ENCODE data around the gene SHROOM2. TPM values are rescaled to one million over a fixed set of nuclear protein-coding genes. Genes with fewer than 3 reads are reported as not detected.
"Not testable (repeated sequence)": the region's sequence is repeated elsewhere in the genome, so short reads cannot be mapped to it uniquely, and the experiment has no call there.

Gene SHROOM2
- total RNA-seq, 1 donor from 2014 or later = 2.6 TPM

DNA sequence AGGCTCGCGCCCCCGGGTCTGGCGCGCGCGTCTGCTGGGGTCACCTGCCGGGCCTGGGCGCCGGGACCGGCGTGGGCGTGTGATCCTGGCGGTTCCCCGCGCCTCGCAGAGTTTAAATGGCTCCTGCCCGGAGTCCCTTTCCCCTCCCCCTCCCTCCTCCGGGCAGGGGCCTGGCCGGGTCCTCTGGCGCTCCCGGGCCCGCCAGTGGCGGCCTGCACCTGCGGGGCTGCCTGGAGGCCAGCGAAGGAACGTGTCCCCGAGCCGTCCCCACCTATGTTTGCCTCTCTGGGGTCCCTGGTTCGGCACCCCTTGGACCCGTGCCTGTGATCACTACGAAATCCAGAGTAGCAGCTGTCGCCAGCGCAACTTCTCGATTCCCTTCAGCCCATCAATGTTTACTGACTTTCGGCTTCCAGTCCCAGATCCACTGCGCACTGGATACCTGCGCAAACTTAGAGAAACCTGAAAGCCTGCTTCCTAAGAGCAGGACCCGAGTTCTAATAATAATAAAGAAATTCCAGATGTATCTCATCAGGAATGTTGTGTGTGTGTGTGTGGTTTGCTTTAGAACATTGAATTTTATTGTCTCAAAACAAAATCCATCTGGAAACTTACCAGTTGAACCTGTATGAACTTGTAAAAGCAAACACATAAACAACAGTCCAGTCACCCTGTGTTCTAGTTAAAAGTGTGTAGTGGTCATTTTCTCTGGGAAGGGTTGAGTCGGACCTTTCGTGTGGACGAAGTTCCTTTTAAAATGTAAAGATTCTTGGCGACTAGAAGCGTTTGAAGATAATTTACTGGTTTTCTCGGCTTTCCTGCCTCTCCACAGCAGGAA, 788 bp downstream of the SHROOM2 start:
- no peak for DNase-seq

DNA sequence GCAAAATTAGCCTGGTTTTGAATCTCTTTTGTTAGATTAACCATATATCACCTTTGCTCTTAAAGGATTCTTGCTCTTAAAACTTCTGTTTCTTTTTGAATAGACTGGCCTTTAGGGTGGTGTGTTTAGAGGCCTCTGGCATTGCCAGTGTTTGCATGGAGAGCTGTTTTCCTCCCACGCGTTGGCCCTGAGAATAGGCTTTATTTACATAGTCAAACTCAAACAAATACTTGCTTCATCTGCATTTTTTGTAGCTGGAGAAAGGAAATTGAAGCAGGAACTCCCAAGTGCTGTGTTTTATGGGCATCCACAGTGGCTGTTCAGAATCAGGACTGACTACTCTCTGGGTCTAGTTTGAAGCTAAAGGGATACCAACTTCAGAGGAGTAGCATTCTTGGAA, 2.7 kb downstream of the SHROOM2 start:
- DNase-seq = no peak

DNA sequence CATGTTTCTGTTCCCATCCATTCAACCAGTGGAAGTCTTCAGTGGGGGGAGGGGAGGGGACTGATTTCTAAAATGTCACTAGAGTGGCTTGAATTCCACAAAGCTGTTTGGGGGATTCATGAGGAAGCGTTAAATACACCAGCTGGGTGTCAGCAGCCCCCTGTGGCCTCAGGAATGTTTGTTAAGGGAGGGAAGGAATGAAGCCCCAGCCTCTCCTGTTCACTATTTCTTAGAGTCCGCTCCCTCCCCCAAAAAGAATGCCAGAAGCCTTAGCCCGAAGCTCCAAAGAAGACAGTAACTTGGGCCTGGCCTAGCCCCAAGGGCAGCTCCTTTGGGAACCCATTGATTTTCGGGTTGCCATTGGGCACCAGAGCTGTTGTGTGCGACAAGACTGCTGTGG, 3.3 kb downstream of the SHROOM2 start:
- no peak for DNase-seq

- DNase-seq = no peak
These were observed 4.6 kb downstream of the SHROOM2 start for GRCh38 chrX:9790866-9791265.

DNA sequence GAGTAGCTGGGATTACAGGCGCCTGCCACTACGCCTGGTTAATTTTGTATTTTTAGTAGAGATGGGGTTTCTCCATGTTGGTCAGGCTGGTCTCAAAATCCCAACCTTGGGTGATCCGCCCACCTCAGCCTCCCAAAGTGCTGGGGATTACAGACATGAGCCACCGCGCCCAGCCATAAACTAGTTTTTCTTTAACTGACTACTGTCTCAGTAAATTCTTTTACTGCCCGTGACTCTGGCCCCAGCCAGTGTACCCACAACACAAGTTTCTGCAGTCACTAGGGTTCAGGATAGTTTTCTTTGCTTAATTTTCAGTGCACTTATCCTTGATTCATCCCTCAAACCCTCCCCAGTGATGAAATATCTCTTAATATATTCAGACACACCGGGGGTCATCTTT, 8.3 kb downstream of the SHROOM2 start:
- DNase-seq = no peak

- no peak for DNase-seq
These were observed 11.4 kb downstream of the SHROOM2 start for GRCh38 chrX:9797384-9798360.

- no peak for DNase-seq
These were observed 16.5 kb downstream of the SHROOM2 start for GRCh38 chrX:9802737-9803136.

GRCh38 chrX:9804444-9804843, 18.2 kb downstream of the SHROOM2 start:
- DNase-seq = no peak

GRCh38 chrX:9805956-9806355, 19.7 kb downstream of the SHROOM2 start:
- DNase-seq = no peak

- DNase-seq = no peak
These were observed 21.3 kb downstream of the SHROOM2 start for GRCh38 chrX:9807355-9808182.

DNA sequence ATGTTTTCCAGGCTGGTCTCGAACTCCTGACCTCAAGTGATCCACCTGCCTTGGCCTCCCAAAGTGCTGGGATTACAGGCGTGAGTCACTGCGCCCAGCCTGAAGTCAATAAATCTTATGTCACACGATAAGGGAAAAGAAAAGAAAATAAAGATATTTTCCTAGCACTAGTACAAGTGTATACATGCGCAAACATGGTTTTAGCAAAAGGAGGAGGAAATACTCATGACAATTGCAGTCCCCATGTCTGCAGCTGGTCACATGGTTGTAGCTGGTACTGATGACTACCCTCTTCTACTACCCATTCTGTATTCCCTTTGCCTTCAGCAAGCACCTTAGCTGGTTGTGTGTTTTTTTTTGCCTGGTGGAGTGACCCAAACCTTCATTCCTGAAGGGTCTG, 23.6 kb downstream of the SHROOM2 start:
- DNase-seq = not testable (repeated sequence)

- not testable (repeated sequence) for DNase-seq
These were observed 24.9 kb downstream of the SHROOM2 start for GRCh38 chrX:9811086-9811485.

GRCh38 chrX:9816084-9816700, 30.0 kb downstream of the SHROOM2 start:
- DNase-seq = no peak

DNA sequence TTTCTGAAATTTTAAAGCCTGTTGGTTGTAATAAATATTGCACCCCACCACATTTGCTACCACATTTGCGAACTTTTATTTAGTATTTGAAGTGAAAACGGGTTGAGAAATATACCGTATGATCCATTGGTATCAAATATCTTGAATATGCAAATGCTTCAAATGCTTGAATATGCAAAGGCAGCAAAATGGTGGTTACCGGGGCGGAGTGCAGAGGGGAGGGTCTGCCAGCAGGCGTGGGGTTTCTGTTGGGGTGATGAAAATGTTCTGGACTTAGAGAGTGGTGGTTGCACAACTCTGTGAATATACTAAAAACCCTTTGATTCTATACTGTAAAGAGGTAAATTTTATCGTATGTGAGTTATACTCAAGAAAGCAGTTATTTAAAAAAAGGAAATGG, 35.3 kb downstream of the SHROOM2 start:
- DNase-seq = no peak

GRCh38 chrX:9824554-9824953, 38.3 kb downstream of the SHROOM2 start:
- no peak for DNase-seq

DNA sequence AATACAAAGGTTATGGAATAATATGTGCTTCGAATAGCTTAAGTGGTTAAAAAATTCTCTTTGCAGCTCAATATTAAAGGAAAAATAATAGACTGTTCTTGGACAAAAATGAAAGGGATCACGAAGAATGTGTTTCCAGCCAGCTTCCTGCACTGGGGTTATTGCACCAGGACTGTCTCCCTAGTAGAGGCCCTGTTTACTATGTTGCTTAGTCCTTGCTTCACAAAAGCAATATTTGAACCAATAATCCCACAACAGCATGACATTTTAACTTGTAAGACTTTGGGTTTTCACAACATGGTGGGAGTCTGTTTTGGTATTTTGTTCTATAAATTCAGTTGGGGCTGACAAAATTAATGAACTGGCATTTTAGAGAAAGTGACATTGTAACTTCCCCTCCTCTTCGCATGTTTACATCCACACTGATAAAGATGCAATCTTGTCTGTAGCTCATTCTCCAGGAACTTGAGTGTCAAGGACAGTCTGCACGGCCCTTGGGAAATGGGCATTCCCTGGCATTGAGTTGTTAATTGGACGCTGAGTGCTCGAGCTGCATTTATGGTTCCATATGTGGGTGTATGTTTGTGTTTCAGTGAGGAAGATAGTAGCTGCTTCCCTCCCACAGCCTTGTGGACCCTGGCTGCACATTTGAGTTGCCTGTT, 39.0 kb downstream of the SHROOM2 start:
- no peak for DNase-seq

DNA sequence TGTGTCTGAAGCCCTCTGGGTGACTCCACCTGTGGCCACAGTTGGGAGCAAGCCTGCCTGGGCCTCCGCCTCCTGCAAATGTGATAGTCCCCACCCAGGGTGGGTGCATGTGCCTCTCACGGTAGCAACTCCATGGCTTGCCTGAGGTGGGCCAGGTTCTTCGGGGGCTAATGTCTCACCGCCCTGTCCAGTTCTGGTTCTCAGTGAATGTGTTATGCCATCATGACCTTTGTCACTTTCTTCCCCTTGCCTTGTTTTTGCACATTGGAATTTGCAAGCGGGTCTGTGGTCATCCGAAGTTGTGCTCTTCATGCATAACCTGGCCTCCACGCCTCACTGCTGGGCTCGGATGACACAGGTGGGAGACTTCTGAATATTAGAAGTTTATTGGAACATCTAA, 39.7 kb downstream of the SHROOM2 start:
- no peak for DNase-seq

- DNase-seq = no peak
These were observed 43.4 kb downstream of the SHROOM2 start for GRCh38 chrX:9829308-9830267.

DNA sequence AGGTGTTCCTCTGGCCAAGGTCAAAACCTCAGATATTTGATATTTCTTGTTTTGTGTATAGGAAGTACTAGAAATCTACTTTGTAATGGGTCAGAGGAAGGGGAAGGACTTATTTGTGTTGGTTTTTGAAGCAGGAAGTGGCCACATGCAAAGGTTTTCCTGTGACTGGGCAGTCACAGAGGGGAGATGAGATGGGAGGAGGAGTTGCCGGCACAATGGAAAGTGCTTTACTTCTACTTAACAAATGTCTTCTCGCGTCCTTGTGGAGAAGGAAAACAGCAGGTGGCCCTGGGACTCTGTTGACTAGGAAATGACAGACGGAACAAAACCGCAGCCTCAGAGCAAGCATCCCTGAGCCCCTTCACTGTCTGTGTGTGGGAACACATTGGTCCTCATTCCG, 46.6 kb downstream of the SHROOM2 start:
- DNase-seq = peak; percentile 16
